GM12872 (cell line): ENCODE measurements around the gene ACAP3.

Experiments used
- CTCF ChIP-seq: IDR thresholded peaks from 3 replicates; pipeline ENCODE4 v1.5.1; 2011; ENCODE audit warnings: low read depth, mild to moderate bottlenecking, low read length, moderate library complexity; ENCODE audit not compliant: insufficient read depth

The ACAP3 gene

GRCh38 chr1:1331068-1331965, 23.6 kb upstream of the ACAP3 start, which contains the start of gene TAS1R3:
Gene TAS1R3, plus strand, starts transcription at chr1:1331280. Its CDS starts 66 bp downstream, at chr1:1331346.
- no peak for TF ChIP-seq CTCF

GRCh38 chr1:1330366-1331067, 22.8 kb upstream of the ACAP3 start:
- TF ChIP-seq CTCF = no peak

GRCh38 chr1:1329304-1330210, 21.8 kb upstream of the ACAP3 start:
- no peak for TF ChIP-seq CTCF

GRCh38 chr1:1328254-1328653, 20.5 kb upstream of the ACAP3 start:
- TF ChIP-seq CTCF = no peak

GRCh38 chr1:1327291-1327690, 19.6 kb upstream of the ACAP3 start:
- TF ChIP-seq CTCF = no peak

- TF ChIP-seq CTCF = no peak
Observed at GRCh38 chr1:1326075-1326605, 18.4 kb upstream of the ACAP3 start.
